NCI-H128 (cell line): Measurements from ENCODE around the gene EDA2R.

Experiments
- DNase-seq: peaks from one replicate; lab custom pipeline; 2025; ENCODE audit not compliant: unreplicated experiment; lab: John Stamatoyannopoulos, UW

EDA2R gene

GRCh38 chrX:66547847-66548369 is 91.0 kb downstream of the EDA2R start:
- no peak for DNase-seq
